ENCODE results near the gene INPP4B.

GRCh38 chr4:142485452-142485851, 360.6 kb downstream of the INPP4B start:
- TF ChIP-seq CTCF (IDR thresholded peaks at IDR 0.05) = no peak
- no peak for TF ChIP-seq ZFX (IDR thresholded peaks at IDR 0.05; ENCODE audit: borderline replicate concordance)

All from 22Rv1 (cell line).